GM12878 (cell line): ENCODE measurements around the gene LGALS8. TPM values are rescaled to one million over a fixed set of nuclear protein-coding genes. Genes with fewer than 3 reads are reported as not detected.

Experiments used
- CREB1 ChIP-seq: IDR thresholded peaks from 2 replicates; pipeline ENCODE4 v1.6.1; 2012; ENCODE audit warnings: low read depth, mild to moderate bottlenecking, inconsistent platforms
- CREM ChIP-seq: IDR thresholded peaks from 2 replicates; pipeline ENCODE4 v1.6.1; 2014; ENCODE audit warnings: antibody characterized with exemption, low read depth
- E2F8 ChIP-seq: fragments of 450-650 bp; IDR thresholded peaks from 2 replicates; pipeline ENCODE4 v1.6.1; 2018; ENCODE audit warnings: mild to moderate bottlenecking, low read depth, moderate library complexity; ENCODE audit not compliant: partially characterized antibody
- ESRRA ChIP-seq: IDR thresholded peaks from 2 replicates; pipeline ENCODE4 v1.6.1; 2012; ENCODE audit warnings: mild to moderate bottlenecking, low read length, improper control_type of control experiment
- FOS ChIP-seq: IDR thresholded peaks from 3 replicates; pipeline ENCODE4 v1.6.1; 2011; ENCODE audit warnings: borderline replicate concordance; ENCODE audit not compliant: insufficient read length; ENCODE audit errors: extremely low read depth
- HCFC1 ChIP-seq: fragments of 150-350 bp; IDR thresholded peaks from 2 replicates; pipeline ENCODE4 v1.6.1; 2014; ENCODE audit warnings: low read length
- HDAC6 ChIP-seq: fragments of 200-600 bp; sonication (generic); IDR thresholded peaks from one replicate; pipeline ENCODE4 v1.8.0; 2017; ENCODE audit warnings: antibody characterized with exemption; ENCODE audit not compliant: unreplicated experiment
- HSF1 ChIP-seq: fragments of 150-350 bp; IDR thresholded peaks from 2 replicates; pipeline ENCODE4 v1.6.1; 2014; ENCODE audit warnings: mild to moderate bottlenecking, low read depth, low read length
- KLF5 ChIP-seq: fragments of 450-650 bp; IDR thresholded peaks from 2 replicates; pipeline ENCODE4 v1.6.1; 2014; ENCODE audit warnings: mild to moderate bottlenecking; ENCODE audit not compliant: partially characterized antibody
- MAX ChIP-seq: IDR thresholded peaks from 2 replicates; pipeline ENCODE4 v1.6.1; 2012; ENCODE audit warnings: low read depth, low read length, improper control_type of control experiment
- MXI1 ChIP-seq: fragments of 150-350 bp; IDR thresholded peaks from 2 replicates; pipeline ENCODE4 v1.6.1; 2011; ENCODE audit warnings: low read depth, mild to moderate bottlenecking, inconsistent platforms, low read length, improper control_type of control experiment
- RAD51 ChIP-seq: fragments of 450-650 bp; IDR thresholded peaks from 2 replicates; pipeline ENCODE4 v1.6.1; 2016; ENCODE audit warnings: moderate library complexity, mild to moderate bottlenecking, inconsistent platforms
- SIN3A ChIP-seq: IDR thresholded peaks from 2 replicates; pipeline ENCODE4 v1.6.1; 2012; ENCODE audit warnings: low read depth, low read length, improper control_type of control experiment
- SIX5 ChIP-seq: IDR thresholded peaks from 2 replicates; pipeline ENCODE4 v1.6.1; 2011; ENCODE audit warnings: mild to moderate bottlenecking, low read depth, low read length, moderate library complexity; ENCODE audit not compliant: severe bottlenecking
- SKIL ChIP-seq: fragments of 450-650 bp; IDR thresholded peaks from 2 replicates; pipeline ENCODE4 v1.6.1; 2017; ENCODE audit warnings: mild to moderate bottlenecking, low read depth, inconsistent platforms; ENCODE audit not compliant: poor library complexity, severe bottlenecking
- SMC3 ChIP-seq: IDR thresholded peaks from 2 replicates; pipeline ENCODE4 v1.6.1; 2011; ENCODE audit warnings: low read length, improper control_type of control experiment, borderline replicate concordance
- SUZ12 ChIP-seq: fragments of 200-600 bp; sonication (generic); IDR thresholded peaks from one replicate; pipeline ENCODE4 v1.6.1; 2018; ENCODE audit warnings: antibody characterized with exemption, mild to moderate bottlenecking; ENCODE audit not compliant: unreplicated experiment
- TARDBP ChIP-seq: IDR thresholded peaks from 2 replicates; pipeline ENCODE4 v1.6.1; 2016; ENCODE audit warnings: borderline replicate concordance
- TCF7 ChIP-seq: IDR thresholded peaks from 2 replicates; pipeline ENCODE4 v1.6.1; 2014; ENCODE audit warnings: antibody characterized with exemption, borderline replicate concordance
- ZBTB11 ChIP-seq: fragments of 450-650 bp; formaldehyde crosslinking; IDR thresholded peaks from 2 replicates; pipeline ENCODE4 v1.5.0; 2022; ENCODE audit warnings: mild to moderate bottlenecking, missing genetic modification characterization
- ZNF217 ChIP-seq: fragments of 450-650 bp; IDR thresholded peaks from 2 replicates; pipeline ENCODE4 v1.6.1; 2017; ENCODE audit warnings: antibody characterized with exemption, mild to moderate bottlenecking
- polyA plus RNA-seq, 11 experiments: library from polyadenylated mRNA; depleted of rRNA in 4 of 11; unstranded in 6 of 11; stranded (reverse) in 5 of 11; fragments of >200 nt; fragmentation: Nextera tagmentation in 4 of 11; fragmentation: Illumina TruSeq in 1 of 11; extraction: Ambion mirVana in 4 of 11; extraction: Trizol in 1 of 11; gene quantifications; 1 replicate in 1 of 11; 2 replicates in 10 of 11; pipeline versions ENCODE4 v1.2.1 to v1.2.3, GENCODE V29; 2011 to 2016; ENCODE audit warnings: inconsistent platforms in 2 of 11, missing spikeins in 2 of 11, low read depth in 1 of 11
- total RNA-seq, 4 experiments: library from RNA; depleted of rRNA in 3 of 4; stranded (reverse); fragments of >200 nt in 3 of 4; fragmentation: Illumina TruSeq in 1 of 4; extraction: Trizol in 1 of 4; gene quantifications; 2 replicates each; pipeline versions ENCODE4 v1.2.1 to v1.2.3, GENCODE V29; 2013 to 2021

Gene LGALS8
- total and polyA plus RNA-seq, 10 of the 15 experiments (the other 5 are each of a cell fraction or from before 2014, with no cell fraction given), result 15.4 to 86.5 (median 19.2) TPM

- TF ChIP-seq MAX, result peak; percentile 26; the same call in 1 of the 2 replicates
- TF ChIP-seq SMC3, result no peak
- TF ChIP-seq RAD51, result peak; percentile 96
- no peak for TF ChIP-seq CREM
- TF ChIP-seq CREB1, result no peak; the same call in 1 of the 2 replicates
- no peak for TF ChIP-seq ZNF217
- TF ChIP-seq TARDBP, result no peak
- TF ChIP-seq MXI1, result peak; percentile 73; the same call in 1 of the 2 replicates
- no peak for TF ChIP-seq ZBTB11 (CRISPR knock-in tag)
- no peak for TF ChIP-seq HCFC1
- no peak for TF ChIP-seq SIN3A
- TF ChIP-seq HSF1, result no peak
- no peak for TF ChIP-seq FOS
- no peak for TF ChIP-seq ESRRA
- no peak for TF ChIP-seq SIX5
- no peak for TF ChIP-seq TCF7
- TF ChIP-seq HDAC6, result no peak
- TF ChIP-seq SUZ12, result no peak
- TF ChIP-seq KLF5, result no peak
- TF ChIP-seq E2F8, result no peak
- TF ChIP-seq SKIL, result peak; percentile 40
Observed at GRCh38 chr1:236524142-236524894, 536 bp downstream of the LGALS8 start (continued).
